ENCODE measurements around the gene SPOCK1.

SPOCK1 gene

GRCh38 chr5:137186759-137187461 is 312.2 kb downstream of the SPOCK1 start:
- DNase-seq = no peak

DNA sequence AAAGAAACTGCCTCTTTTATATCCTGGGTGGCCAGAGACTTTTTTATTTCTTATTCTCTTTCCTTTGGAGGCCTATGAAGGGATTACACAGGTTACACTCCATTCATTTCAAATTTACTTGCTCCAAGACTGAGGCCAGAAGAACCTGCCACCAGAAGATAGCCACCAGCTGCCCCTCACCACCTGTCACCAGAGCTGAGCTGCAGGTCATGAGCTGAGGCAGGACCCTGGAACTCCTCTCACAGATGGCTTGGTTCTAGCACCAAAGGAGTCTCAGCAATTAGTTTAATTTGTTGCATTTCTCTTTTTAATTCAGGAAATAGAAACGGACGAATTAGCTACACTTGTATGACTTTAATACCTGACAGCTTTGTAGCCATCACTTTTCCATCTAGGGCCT is 313.9 kb downstream of the SPOCK1 start:
- DNase-seq = no peak

GRCh38 chr5:137184734-137185133 is 314.4 kb downstream of the SPOCK1 start:
- DNase-seq = no peak

- no peak for DNase-seq
These were observed 316.6 kb downstream of the SPOCK1 start for GRCh38 chr5:137182576-137182975.

- DNase-seq = no peak
These were observed 317.5 kb downstream of the SPOCK1 start for GRCh38 chr5:137181667-137182066.

DNA sequence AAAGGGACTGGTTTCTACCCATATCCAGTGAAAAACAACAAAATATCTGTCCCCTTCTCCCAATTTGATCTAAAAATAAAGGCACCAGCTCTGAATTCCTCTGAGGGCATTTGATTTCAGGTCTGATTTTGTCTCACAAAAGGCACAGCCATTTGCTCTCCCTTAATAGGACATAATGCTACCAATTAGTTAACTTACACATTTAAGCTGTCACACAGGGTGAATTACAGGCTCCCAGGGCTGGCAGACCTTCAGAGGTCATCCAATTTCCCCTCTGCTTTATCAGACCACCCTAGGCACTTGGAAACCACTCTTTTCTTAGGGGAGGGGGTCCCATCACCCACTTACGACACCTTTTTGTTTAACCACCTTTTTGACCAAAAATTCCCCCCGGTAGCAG is 319.9 kb downstream of the SPOCK1 start:
- no peak for DNase-seq

DNA sequence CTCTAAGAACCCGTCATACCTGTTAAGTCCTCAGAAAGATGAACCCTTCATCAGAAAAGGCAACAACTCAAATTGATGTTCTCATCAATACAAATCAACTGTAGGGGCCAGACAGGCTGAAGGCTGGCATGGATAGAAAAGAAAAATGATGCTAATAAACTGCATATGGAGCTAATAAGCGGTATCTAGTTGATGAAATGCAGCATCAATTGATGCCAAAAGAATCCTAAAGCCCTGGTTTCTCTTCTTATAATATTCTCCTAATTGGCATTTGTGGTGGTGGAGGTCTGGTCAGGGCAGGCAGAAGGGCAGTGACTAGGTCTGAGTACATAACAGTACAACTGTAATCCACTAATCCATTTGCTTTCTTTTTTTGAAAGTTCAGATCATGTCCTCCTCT is 322.5 kb downstream of the SPOCK1 start:
- DNase-seq = no peak

GRCh38 chr5:137176126-137176525 is 323.0 kb downstream of the SPOCK1 start:
- DNase-seq = no peak

DNA sequence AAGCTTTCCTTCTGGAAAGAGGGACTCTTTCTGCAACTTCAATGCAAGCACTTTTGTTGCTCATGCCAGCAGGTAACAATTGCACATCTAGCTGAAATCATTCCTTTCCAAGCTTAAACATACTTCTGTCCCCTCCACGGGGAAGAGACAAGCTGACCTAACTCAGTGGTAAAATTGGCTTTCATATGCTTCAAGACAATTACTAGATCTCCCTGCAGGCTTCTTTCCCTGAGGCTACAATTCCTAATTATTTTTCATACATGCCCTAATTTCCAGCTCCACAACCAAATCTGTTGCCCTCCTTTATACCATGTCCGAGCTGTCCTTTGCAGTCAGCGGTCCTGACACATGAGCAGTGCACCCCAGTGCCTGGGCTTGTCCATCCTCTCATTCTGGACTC is 324.9 kb downstream of the SPOCK1 start:
- no peak for DNase-seq

GRCh38 chr5:137172258-137172657 is 326.9 kb downstream of the SPOCK1 start:
- no peak for DNase-seq

GRCh38 chr5:137167187-137167586 is 331.9 kb downstream of the SPOCK1 start:
- DNase-seq = no peak

DNA sequence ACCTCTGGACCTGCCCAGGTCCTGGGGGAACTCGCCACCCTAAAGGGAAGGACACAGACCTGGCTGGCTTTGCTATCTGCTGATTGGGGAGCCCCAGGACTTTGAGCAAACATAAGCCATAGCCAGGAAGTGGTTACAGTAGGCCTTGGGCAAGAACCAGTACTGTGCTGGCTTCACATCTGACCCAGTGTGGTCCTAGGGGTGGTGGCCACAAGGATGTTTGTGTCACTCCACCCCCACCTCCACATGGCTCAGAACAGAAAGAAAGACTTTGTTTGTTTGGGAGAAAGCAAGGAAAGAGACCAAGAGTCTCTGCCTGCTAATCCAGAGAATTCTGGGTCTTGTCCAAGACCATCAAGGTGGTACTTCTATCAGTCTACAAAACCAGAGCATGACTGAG is 334.2 kb downstream of the SPOCK1 start:
- DNase-seq = no peak

DNA sequence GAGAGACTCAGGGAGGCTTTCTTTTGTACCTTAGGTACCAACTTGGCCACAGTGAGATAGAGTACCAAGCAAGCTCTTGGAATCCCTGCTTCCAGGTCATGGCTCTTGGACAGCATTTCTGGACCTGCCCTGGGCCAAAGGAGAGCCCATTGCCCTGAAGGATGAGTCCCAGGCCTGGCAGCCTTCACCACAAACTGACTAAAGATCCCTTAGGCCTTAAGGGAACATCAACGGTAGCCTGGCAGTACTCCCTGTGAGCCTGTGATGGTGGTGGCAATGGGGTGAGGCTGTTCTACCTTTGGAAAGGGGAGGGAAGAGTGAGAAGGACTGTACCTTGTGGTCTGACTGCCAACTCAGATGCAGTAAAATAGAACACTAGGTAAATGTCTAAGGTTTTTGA is 334.6 kb downstream of the SPOCK1 start:
- no peak for DNase-seq

DNA sequence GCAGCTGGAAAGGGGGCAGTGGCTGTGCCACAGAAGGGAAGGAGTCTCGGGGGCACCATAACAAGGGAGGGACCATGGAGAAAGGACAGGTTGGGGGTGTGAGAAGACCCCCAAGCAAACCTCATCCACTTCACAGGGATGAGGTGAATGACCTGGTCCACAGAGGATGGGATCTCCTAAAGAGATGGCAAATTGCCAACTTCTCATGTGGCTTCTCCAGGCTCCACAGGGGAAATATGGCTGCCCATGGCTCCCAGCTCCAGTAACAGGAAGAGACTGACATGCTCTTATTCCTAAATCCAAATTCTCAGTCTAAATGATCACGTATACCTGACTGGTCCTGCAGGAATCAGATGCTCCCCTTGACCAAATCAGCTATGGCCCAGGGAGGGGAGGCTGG is 340.4 kb downstream of the SPOCK1 start:
- no peak for DNase-seq

DNA sequence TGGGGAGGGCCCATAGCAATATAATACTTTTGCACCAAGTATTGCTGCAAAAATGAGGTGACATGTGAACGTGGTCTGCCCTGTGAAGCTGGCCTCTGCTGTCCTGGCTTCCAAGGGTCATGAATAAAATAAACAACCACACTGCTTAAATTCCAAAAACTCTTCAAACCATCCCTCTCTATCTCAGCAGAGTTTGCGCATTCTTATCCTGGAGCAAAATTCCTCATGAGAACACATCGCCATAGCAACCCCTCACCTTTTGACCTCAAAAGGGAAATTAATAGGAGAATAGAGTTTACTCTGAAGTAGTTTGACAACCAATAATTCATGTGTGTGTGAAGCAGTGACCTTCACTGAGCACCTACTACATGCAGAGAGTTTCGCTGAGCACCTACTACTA is 342.9 kb downstream of the SPOCK1 start:
- no peak for DNase-seq

- DNase-seq = no peak
These were observed 343.7 kb downstream of the SPOCK1 start for GRCh38 chr5:137155261-137156000.

GRCh38 chr5:137152616-137153015 is 346.5 kb downstream of the SPOCK1 start:
- no peak for DNase-seq

DNA sequence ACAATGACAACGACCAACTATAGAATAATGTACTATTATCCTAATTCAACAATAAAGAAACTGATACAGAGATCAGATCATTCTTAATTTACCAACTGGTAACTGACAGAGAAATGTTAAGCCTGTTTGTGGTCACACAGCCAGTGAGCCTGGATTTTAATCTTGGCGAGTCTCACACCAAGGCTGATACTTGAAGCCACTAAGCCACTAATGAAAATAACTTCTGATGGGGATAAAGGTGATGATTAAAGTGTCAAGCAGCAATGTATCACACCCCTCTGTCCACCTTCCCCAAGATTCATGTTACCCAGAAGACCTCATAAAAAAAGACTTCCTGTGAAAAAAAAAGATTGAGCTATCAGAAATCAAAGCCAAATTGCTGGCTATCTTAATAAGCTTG is 350.5 kb downstream of the SPOCK1 start:
- DNase-seq = no peak

- no peak for DNase-seq
These were observed 351.0 kb downstream of the SPOCK1 start for GRCh38 chr5:137148159-137148558.

GRCh38 chr5:137147346-137147745 is 351.8 kb downstream of the SPOCK1 start:
- no peak for DNase-seq

- DNase-seq = no peak
These were observed 352.7 kb downstream of the SPOCK1 start for GRCh38 chr5:137146402-137146890.

- no peak for DNase-seq
These were observed 353.4 kb downstream of the SPOCK1 start for GRCh38 chr5:137145721-137146120.

DNA sequence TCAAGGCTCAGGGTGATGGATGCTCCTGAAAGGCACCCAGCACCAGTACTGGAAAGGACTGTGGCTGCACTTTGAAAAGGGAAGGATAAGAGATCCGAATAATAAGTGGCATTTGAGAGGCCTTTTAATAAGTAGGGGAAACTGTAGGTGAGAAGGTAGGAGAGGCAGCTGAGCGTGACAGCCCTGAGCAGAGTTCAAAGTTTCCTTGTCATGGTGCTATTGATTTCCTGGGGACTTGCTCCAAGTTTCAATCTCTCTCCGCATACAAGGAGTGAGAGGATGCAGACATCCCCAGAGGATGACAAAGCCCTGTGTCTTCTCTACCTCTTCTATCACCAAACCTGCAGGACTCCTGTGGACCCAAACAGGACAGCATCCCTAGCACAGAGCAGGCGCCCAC is 354.5 kb downstream of the SPOCK1 start:
- no peak for DNase-seq

DNA sequence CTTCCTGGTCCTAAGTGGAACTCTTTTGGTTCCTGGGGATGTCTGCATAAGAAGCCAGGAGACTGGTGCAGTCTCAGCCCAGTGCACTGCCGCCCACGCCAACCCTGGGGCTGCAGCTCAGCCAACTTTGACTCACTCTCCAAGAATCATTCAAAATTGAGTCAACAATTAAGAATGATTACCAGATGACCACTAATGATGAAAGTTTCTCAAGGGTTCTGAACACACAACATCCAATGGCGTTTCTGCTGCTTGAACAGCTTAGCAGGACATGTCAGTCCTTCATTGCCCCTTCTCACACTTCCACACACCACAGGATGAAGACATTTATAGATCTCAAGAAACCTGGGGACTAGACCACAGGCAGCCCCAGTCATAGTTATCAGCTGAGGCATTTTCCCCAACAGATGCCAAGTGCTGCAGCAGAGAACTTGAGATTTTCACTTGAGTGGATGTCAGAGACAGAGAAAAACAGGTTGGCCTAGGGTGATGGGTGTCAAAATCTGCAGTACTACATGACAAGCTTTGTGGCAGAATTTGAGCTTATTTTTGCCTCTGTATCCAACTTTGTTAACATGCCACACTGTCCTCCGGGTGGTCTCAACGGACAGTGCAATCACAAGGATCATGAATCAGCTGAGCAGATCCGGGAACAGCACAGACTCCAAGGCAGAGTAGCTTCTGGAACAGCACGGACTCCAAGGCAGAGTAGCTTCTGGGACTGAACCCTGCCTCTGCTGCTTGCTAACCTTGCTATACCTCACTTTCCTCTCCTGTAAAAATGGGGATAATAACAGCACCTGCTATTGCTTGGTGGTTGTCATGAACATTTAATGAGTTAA is 356.1 kb downstream of the SPOCK1 start:
- DNase-seq = no peak
